Measurements from ENCODE around the gene FAM131B.
"Not testable (repeated sequence)": the region's sequence is repeated elsewhere in the genome, so short reads cannot be mapped to it uniquely, and the experiment has no call there.

The FAM131B gene

DNA sequence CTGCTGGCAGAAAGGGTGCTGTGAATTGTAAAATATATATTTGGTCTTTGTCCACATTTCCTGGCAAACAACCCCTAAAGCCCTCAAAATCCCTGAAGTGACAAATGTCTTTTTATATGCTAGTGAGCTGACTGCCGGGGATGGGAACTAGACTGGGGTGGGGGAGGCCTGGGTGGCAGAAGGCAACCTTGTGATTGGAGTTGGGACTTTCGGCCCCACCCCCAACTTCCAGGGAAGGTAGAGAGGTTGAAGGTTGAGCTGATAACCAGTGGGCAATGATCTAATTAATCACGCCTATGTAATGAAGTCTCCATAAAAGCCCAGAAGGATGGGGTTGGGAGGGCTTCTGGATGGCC is 43.5 kb upstream of the FAM131B start:
- TF ChIP-seq, protein P1, sequence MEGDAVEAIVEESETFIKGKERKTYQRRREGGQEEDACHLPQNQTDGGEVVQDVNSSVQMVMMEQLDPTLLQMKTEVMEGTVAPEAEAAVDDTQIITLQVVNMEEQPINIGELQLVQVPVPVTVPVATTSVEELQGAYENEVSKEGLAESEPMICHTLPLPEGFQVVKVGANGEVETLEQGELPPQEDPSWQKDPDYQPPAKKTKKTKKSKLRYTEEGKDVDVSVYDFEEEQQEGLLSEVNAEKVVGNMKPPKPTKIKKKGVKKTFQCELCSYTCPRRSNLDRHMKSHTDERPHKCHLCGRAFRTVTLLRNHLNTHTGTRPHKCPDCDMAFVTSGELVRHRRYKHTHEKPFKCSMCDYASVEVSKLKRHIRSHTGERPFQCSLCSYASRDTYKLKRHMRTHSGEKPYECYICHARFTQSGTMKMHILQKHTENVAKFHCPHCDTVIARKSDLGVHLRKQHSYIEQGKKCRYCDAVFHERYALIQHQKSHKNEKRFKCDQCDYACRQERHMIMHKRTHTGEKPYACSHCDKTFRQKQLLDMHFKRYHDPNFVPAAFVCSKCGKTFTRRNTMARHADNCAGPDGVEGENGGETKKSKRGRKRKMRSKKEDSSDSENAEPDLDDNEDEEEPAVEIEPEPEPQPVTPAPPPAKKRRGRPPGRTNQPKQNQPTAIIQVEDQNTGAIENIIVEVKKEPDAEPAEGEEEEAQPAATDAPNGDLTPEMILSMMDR (IDR thresholded peaks at IDR 0.05; ENCODE audit: low read depth, low read length, poor library complexity, severe bottlenecking), result no peak
- TF ChIP-seq EZH2phosphoT487 (IDR thresholded peaks at IDR 0.05; ENCODE audit: borderline replicate concordance, low read length), result no peak
- no peaks in the 10 kb centered on the region for H3K79me2 ChIP-seq (ENCODE audit: control insufficient read depth, low read length)
- no peak overlapping the region for H3K27ac ChIP-seq (ENCODE audit: low read depth, low read length)
- peaks cover 21% of the 10 kb centered on the region for H3K4me1 ChIP-seq (ENCODE audit: control insufficient read depth, low read length)
- H3F3A ChIP-seq (ENCODE audit: control insufficient read depth, insufficient read depth), result no peaks in the 10 kb centered on the region
- peaks cover 54% of the 10 kb centered on the region for H3K27me3 ChIP-seq (ENCODE audit: control insufficient read depth, low read length)
- no peaks in the 10 kb centered on the region for H4K20me1 ChIP-seq (ENCODE audit: control insufficient read depth, insufficient read depth, low read depth, low read length)
- no peak overlapping the region for H3K4me2 ChIP-seq (ENCODE audit: low read length)
- no peaks in the 10 kb centered on the region for H3K36me3 ChIP-seq (ENCODE audit: control insufficient read depth, low read length)
- H3K9me3 ChIP-seq (ENCODE audit: control insufficient read depth, insufficient read depth, low read length), result no peaks in the 10 kb centered on the region
- H3K4me3 ChIP-seq (ENCODE audit: low read length), result no peak overlapping the region
- no peaks in the 10 kb centered on the region for H3K9me2 ChIP-seq (replicated peaks; ENCODE audit: control insufficient read depth, low read length)

DNA sequence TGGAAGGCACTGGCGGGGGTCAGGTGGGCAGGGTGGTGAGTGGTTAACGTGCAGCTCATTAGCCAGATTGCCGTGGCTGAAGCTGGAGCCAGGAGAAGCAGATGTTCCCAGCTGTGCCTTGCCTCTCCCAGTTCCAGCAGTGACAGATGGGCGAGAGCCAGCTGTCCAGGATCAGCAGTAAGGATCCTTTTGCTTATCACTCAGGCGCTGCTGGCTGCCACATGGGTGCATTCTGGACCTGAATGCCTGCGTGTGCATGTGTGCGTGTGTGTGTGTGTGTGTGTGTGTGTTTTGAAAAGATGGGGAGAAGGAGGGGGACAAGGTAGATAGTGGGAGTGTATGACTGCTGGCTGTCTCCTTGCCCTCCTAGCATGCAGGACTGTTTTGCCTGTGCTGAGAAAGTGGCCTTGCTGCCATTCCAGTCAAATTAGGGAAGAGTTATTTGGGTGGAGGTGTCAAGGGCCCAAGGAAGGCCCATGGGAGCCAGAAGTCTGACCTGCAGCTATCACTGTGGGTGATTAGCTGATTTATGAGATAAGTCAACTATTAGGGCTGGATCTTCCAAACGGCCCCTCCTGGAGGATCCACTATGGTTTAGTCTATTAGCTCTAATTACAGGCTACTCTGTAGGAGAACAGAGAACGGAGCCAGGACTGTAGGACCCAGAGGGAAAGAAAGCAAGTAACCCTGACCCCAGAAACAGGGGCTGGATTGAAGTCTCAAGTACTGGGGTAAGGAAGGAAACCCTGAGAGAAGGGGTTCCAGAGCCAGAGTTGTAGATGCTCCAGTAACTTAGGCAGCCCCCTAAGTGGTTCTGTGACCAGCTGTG is 42.9 kb upstream of the FAM131B start:
- H3K36me3 ChIP-seq (ENCODE audit: control insufficient read depth, low read length), result no peaks in the 10 kb centered on the region
- H4K20me1 ChIP-seq (ENCODE audit: control insufficient read depth, insufficient read depth, low read depth, low read length), result no peaks in the 10 kb centered on the region
- no peak overlapping the region for H3K4me2 ChIP-seq (ENCODE audit: low read length)
- TF ChIP-seq, protein P1 (IDR thresholded peaks at IDR 0.05; ENCODE audit: low read depth, low read length, poor library complexity, severe bottlenecking), result no peak
- no peak for TF ChIP-seq EZH2phosphoT487 (IDR thresholded peaks at IDR 0.05; ENCODE audit: borderline replicate concordance, low read length)
- no peaks in the 10 kb centered on the region for H3K79me2 ChIP-seq (ENCODE audit: control insufficient read depth, low read length)
- no peak overlapping the region for H3K27ac ChIP-seq (ENCODE audit: low read depth, low read length)
- H3K4me3 ChIP-seq (ENCODE audit: low read length), result no peak overlapping the region
- H3K9me3 ChIP-seq (ENCODE audit: control insufficient read depth, insufficient read depth, low read length), result no peaks in the 10 kb centered on the region
- H3K4me1 ChIP-seq (ENCODE audit: control insufficient read depth, low read length), result peaks cover 17% of the 10 kb centered on the region
- peaks cover 50% of the 10 kb centered on the region for H3K27me3 ChIP-seq (ENCODE audit: control insufficient read depth, low read length)
- H3K9me2 ChIP-seq (replicated peaks; ENCODE audit: control insufficient read depth, low read length), result no peaks in the 10 kb centered on the region
- no peaks in the 10 kb centered on the region for H3F3A ChIP-seq (ENCODE audit: control insufficient read depth, insufficient read depth)

DNA sequence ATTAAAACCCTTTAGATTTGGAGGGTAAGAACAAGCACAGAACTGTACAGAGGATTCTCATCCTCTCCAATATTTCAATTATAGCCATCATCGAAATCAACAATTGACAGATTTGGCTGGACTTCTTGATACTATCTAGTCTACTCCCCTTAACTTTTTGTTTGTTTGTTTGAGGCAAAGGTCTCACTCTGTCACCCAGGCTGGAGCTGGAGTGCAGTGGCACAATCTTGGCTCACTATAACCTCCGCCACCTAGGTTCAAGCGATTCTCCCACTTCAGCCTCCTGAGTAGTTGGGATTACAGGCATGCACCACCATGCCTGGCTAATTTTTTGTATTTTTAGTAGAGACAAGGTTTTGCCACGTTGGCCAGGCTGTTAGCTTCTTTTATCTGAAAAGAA is 39.7 kb upstream of the FAM131B start:
- H3K36me3 ChIP-seq (ENCODE audit: control insufficient read depth, low read length); H3K4me3 ChIP-seq (ENCODE audit: low read length); H3K9me2 ChIP-seq (replicated peaks; ENCODE audit: control insufficient read depth, low read length); H3K79me2 ChIP-seq (ENCODE audit: control insufficient read depth, low read length); H3F3A ChIP-seq (ENCODE audit: control insufficient read depth, insufficient read depth); H3K4me1 ChIP-seq (ENCODE audit: control insufficient read depth, low read length); H3K4me2 ChIP-seq (ENCODE audit: low read length); H4K20me1 ChIP-seq (ENCODE audit: control insufficient read depth, insufficient read depth, low read depth, low read length); H3K9me3 ChIP-seq (ENCODE audit: control insufficient read depth, insufficient read depth, low read length); H3K27ac ChIP-seq (ENCODE audit: low read depth, low read length): not testable (repeated sequence)
- peaks cover 32% of the 10 kb centered on the region for H3K27me3 ChIP-seq (ENCODE audit: control insufficient read depth, low read length)

DNA sequence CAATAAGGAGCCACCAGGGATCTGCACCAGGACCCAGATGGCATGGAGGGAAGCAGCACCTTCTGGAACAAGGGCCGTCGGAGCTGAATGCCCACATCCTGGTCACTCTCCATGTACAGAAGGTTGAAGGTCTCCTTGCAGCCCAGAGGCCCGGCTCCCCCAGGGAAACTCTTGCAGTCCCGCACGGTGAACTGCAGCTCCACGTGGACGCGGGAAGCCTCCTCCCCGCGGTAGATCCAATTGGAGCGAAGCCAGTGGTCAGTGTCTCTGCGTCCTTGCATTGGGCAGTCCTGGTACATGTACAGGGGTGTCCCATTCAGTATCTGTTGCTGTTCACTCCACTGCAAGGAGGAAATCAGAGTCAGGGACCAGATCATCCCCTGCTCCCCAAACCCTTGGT is 38.8 kb upstream of the FAM131B start:
- H3K4me1 ChIP-seq (ENCODE audit: control insufficient read depth, low read length), result no peaks in the 10 kb centered on the region
- H3K9me2 ChIP-seq (replicated peaks; ENCODE audit: control insufficient read depth, low read length), result no peaks in the 10 kb centered on the region
- H3K4me2 ChIP-seq (ENCODE audit: low read length), result no peak overlapping the region
- no peak overlapping the region for H3K27ac ChIP-seq (ENCODE audit: low read depth, low read length)
- no peaks in the 10 kb centered on the region for H4K20me1 ChIP-seq (ENCODE audit: control insufficient read depth, insufficient read depth, low read depth, low read length)
- H3K27me3 ChIP-seq (ENCODE audit: control insufficient read depth, low read length), result peaks cover 24% of the 10 kb centered on the region
- H3F3A ChIP-seq (ENCODE audit: control insufficient read depth, insufficient read depth), result no peaks in the 10 kb centered on the region
- H3K79me2 ChIP-seq (ENCODE audit: control insufficient read depth, low read length), result no peaks in the 10 kb centered on the region
- no peaks in the 10 kb centered on the region for H3K36me3 ChIP-seq (ENCODE audit: control insufficient read depth, low read length)
- no peak overlapping the region for H3K4me3 ChIP-seq (ENCODE audit: low read length)
- TF ChIP-seq, protein P1 (IDR thresholded peaks at IDR 0.05; ENCODE audit: low read depth, low read length, poor library complexity, severe bottlenecking), result no peak
- TF ChIP-seq EZH2phosphoT487 (IDR thresholded peaks at IDR 0.05; ENCODE audit: borderline replicate concordance, low read length), result no peak
- H3K9me3 ChIP-seq (ENCODE audit: control insufficient read depth, insufficient read depth, low read length), result no peaks in the 10 kb centered on the region

Data from DOHH2 (cell line).